CD4-positive, CD25-positive, alpha-beta regulatory T cell (primary cell): ENCODE data around the gene PHACTR1. TPM values are rescaled to one million over a fixed set of nuclear protein-coding genes. Genes with fewer than 3 reads are reported as not detected.

Experiments
- ATAC-seq, 2 donors: fragments of 150-1000 bp; cut with Tn5 transposase; one replicate each; pipeline ENCODE4 v1.10.0; 2021; ENCODE audit warnings: low read depth in 2 of 2, moderate number of reproducible peaks in 2 of 2, moderate library complexity in 1 of 2
- DNase-seq, 3 donors: peaks; one replicate each; pipeline versions ENCODE4 v3.0.0 to v3.0.0-alpha.2; 2012 to 2022; ENCODE audit warnings: mixed read lengths in 1 of 3
- H3K27ac ChIP-seq: one replicate; pipeline ENCODE4 v1.7.0; 2013; ENCODE audit warnings: mild to moderate bottlenecking, low read length; ENCODE audit not compliant: insufficient read depth, poor library complexity, severe bottlenecking
- H3K27me3 ChIP-seq: one replicate; pipeline ENCODE4 v1.7.0; 2013; ENCODE audit warnings: low read length; ENCODE audit not compliant: control insufficient read depth, insufficient read depth
- H3K36me3 ChIP-seq: one replicate; pipeline ENCODE4 v1.7.0; 2013; ENCODE audit warnings: mild to moderate bottlenecking, low read length, moderate library complexity; ENCODE audit not compliant: control insufficient read depth, insufficient read depth
- H3K4me1 ChIP-seq: 2 replicates; pipeline ENCODE4 v1.7.0; 2013; ENCODE audit warnings: mild to moderate bottlenecking, low read length; ENCODE audit not compliant: insufficient read depth, control insufficient read depth, poor library complexity, severe bottlenecking
- H3K4me3 ChIP-seq: one replicate; pipeline ENCODE4 v1.7.0; 2013; ENCODE audit warnings: low read depth, mild to moderate bottlenecking, low read length, moderate library complexity
- H3K9me3 ChIP-seq, 2 experiments: 1 replicate in 1 of 2; 2 replicates in 1 of 2; pipeline ENCODE4 v1.7.0; 2013; ENCODE audit warnings: low read length in 2 of 2, mild to moderate bottlenecking in 1 of 2, moderate library complexity in 1 of 2; ENCODE audit not compliant: control insufficient read depth in 2 of 2
- H3K27ac Mint-ChIP-seq, 3 donors: one replicate each; pipeline ENCODE4 v1.8.0; 2020 to 2022; ENCODE audit warnings: mild to moderate bottlenecking in 3 of 3, mixed read lengths in 3 of 3, moderate library complexity in 2 of 3
- H3K27me3 Mint-ChIP-seq: one replicate; pipeline ENCODE4 v1.8.0; 2022; ENCODE audit warnings: mild to moderate bottlenecking, mixed read lengths
- H3K36me3 Mint-ChIP-seq: one replicate; pipeline ENCODE4 v1.8.0; 2020; ENCODE audit warnings: mixed read lengths
- H3K4me1 Mint-ChIP-seq, 4 donors: one replicate each; pipeline ENCODE4 v1.8.0; 2020 to 2022; ENCODE audit warnings: mixed read lengths in 4 of 4, mild to moderate bottlenecking in 1 of 4
- H3K4me3 Mint-ChIP-seq, 4 donors: one replicate each; pipeline ENCODE4 v1.8.0; 2020 to 2022; ENCODE audit warnings: mild to moderate bottlenecking in 4 of 4, mixed read lengths in 4 of 4, moderate library complexity in 3 of 4
- H3K9me3 Mint-ChIP-seq, 7 donors: one replicate each; pipeline ENCODE4 v1.8.0; 2020 to 2022; ENCODE audit warnings: mixed read lengths in 7 of 7, mild to moderate bottlenecking in 3 of 7, moderate library complexity in 2 of 7
- polyA plus RNA-seq, 4 donors: library from polyadenylated mRNA; unstranded; fragments of 300-500 nt; fragmentation: Illumina TruSeq; gene quantifications; one replicate each; pipeline ENCODE4 v1.2.3, GENCODE V29; 2021
- total RNA-seq: library from RNA; stranded (reverse); gene quantifications from one replicate; pipeline ENCODE4 v1.2.3, GENCODE V29; 2022

The PHACTR1 gene
- total and polyA plus RNA-seq, 5 donors from 2014 or later, result 0.28 to 1.6 (median 0.38) TPM

GRCh38 chr6:13203145-13203544 lies 486.6 kb downstream of the PHACTR1 start:
- H3K27ac Mint-ChIP-seq, result no peak overlapping the region

GRCh38 chr6:13205106-13205505 lies 488.5 kb downstream of the PHACTR1 start:
- DNase-seq, result no peak
- Mint-ChIP-seq H3K36me3 (no peaks in the 10 kb centered on the region), H3K9me3 (no peaks in the 10 kb centered on the region), H3K4me1 (no peaks in the 10 kb centered on the region), H3K27ac (no peak overlapping the region), H3K27me3 (no peaks in the 10 kb centered on the region), H3K4me3 (no peak overlapping the region)
- H3K9me3 ChIP-seq, result no peaks in the 10 kb centered on the region
- H3K27me3 ChIP-seq, result no peaks in the 10 kb centered on the region
- H3K36me3 ChIP-seq, result no peaks in the 10 kb centered on the region
- no peaks in the 10 kb centered on the region for H3K4me1 ChIP-seq
- H3K4me3 ChIP-seq, result no peak overlapping the region
- no peak for ATAC-seq
- H3K27ac ChIP-seq, result no peak overlapping the region

More at GRCh38 chr6:13203145-13203544, 486.6 kb downstream of the PHACTR1 start:
- H3K4me1 ChIP-seq, result no peaks in the 10 kb centered on the region
- H3K9me3 ChIP-seq, result no peaks in the 10 kb centered on the region
- H3K4me1 Mint-ChIP-seq, result no peaks in the 10 kb centered on the region
- H3K27me3 ChIP-seq, result no peaks in the 10 kb centered on the region
- no peaks in the 10 kb centered on the region for H3K9me3 Mint-ChIP-seq
- ATAC-seq (no peak), DNase-seq (no peak)
- H3K4me3 Mint-ChIP-seq, result no peak overlapping the region
- H3K27ac ChIP-seq, result no peak overlapping the region
- H3K36me3 Mint-ChIP-seq, result no peaks in the 10 kb centered on the region
- no peak overlapping the region for H3K4me3 ChIP-seq
- H3K36me3 ChIP-seq, result no peaks in the 10 kb centered on the region
- H3K27me3 Mint-ChIP-seq, result no peaks in the 10 kb centered on the region

- Histone ChIP-seq H3K36me3 (no peaks in the 10 kb centered on the region), H3K4me3 (no peak overlapping the region), H3K4me1 (no peaks in the 10 kb centered on the region), H3K27me3 (peaks cover 4% of the 10 kb centered on the region), H3K27ac (no peak overlapping the region), H3K9me3 (no peaks in the 10 kb centered on the region)
- Mint-ChIP-seq H3K27me3 (peaks cover 16% of the 10 kb centered on the region), H3K4me1 (no peaks in the 10 kb centered on the region), H3K36me3 (no peaks in the 10 kb centered on the region), H3K9me3 (peaks cover 0 to 2% (median 0%) of the 10 kb centered on the region in 7 donors), H3K4me3 (no peak overlapping the region), H3K27ac (peak overlapping the region in 1 of 3 donors; percentile 66)
- no peak for ATAC-seq
- no peak for DNase-seq
Observed at GRCh38 chr6:13212096-13212495, 495.5 kb downstream of the PHACTR1 start.

GRCh38 chr6:13212538-13212937 lies 496.0 kb downstream of the PHACTR1 start:
- ATAC-seq (no peak), DNase-seq (no peak)
- Histone ChIP-seq H3K27me3 (peaks cover 6% of the 10 kb centered on the region), H3K27ac (no peak overlapping the region), H3K4me1 (no peaks in the 10 kb centered on the region), H3K9me3 (no peaks in the 10 kb centered on the region), H3K4me3 (no peak overlapping the region), H3K36me3 (no peaks in the 10 kb centered on the region)
- no peaks in the 10 kb centered on the region for H3K36me3 Mint-ChIP-seq
- peaks cover 0 to 2% (median 0%) of the 10 kb centered on the region in 7 donors for H3K9me3 Mint-ChIP-seq
- peaks cover 16% of the 10 kb centered on the region for H3K27me3 Mint-ChIP-seq
- H3K4me1 Mint-ChIP-seq, result no peaks in the 10 kb centered on the region
- H3K27ac Mint-ChIP-seq, result peak overlapping the region in 1 of 3 donors; percentile 66
- no peak overlapping the region for H3K4me3 Mint-ChIP-seq

GRCh38 chr6:13215390-13215789 lies 498.8 kb downstream of the PHACTR1 start:
- no peaks in the 10 kb centered on the region for H3K36me3 ChIP-seq
- no peak for DNase-seq
- Mint-ChIP-seq H3K4me1 (no peaks in the 10 kb centered on the region), H3K27ac (no peak overlapping the region), H3K4me3 (no peak overlapping the region), H3K36me3 (no peaks in the 10 kb centered on the region), H3K9me3 (peaks cover 0 to 2% (median 0%) of the 10 kb centered on the region in 7 donors), H3K27me3 (peaks cover 16% of the 10 kb centered on the region)
- ATAC-seq, result no peak
- H3K4me1 ChIP-seq, result no peaks in the 10 kb centered on the region
- H3K9me3 ChIP-seq, result no peaks in the 10 kb centered on the region
- H3K4me3 ChIP-seq, result no peak overlapping the region
- peaks cover 7% of the 10 kb centered on the region for H3K27me3 ChIP-seq
- no peak overlapping the region for H3K27ac ChIP-seq

GRCh38 chr6:13216236-13217014 lies 499.9 kb downstream of the PHACTR1 start:
- no peaks in the 10 kb centered on the region for H3K4me1 Mint-ChIP-seq
- H3K27me3 ChIP-seq, result peaks cover 7% of the 10 kb centered on the region
- no peak for DNase-seq
- ATAC-seq, result no peak
- H3K9me3 ChIP-seq, result no peaks in the 10 kb centered on the region
- no peak overlapping the region for H3K27ac Mint-ChIP-seq
- no peak overlapping the region for H3K4me3 Mint-ChIP-seq
- no peak overlapping the region for H3K27ac ChIP-seq
- no peaks in the 10 kb centered on the region for H3K36me3 Mint-ChIP-seq
- H3K27me3 Mint-ChIP-seq, result peaks cover 16% of the 10 kb centered on the region
- H3K9me3 Mint-ChIP-seq, result peaks cover 0 to 4% (median 0%) of the 10 kb centered on the region in 7 donors
- no peaks in the 10 kb centered on the region for H3K36me3 ChIP-seq
- H3K4me1 ChIP-seq, result no peaks in the 10 kb centered on the region
- no peak overlapping the region for H3K4me3 ChIP-seq

- H3K36me3 Mint-ChIP-seq, result no peaks in the 10 kb centered on the region
- no peak overlapping the region for H3K27ac Mint-ChIP-seq
- peaks cover 0 to 4% (median 0%) of the 10 kb centered on the region in 7 donors for H3K9me3 Mint-ChIP-seq
- H3K4me1 ChIP-seq, result no peaks in the 10 kb centered on the region
- DNase-seq (no peak), ATAC-seq (no peak)
- H3K4me1 Mint-ChIP-seq, result no peaks in the 10 kb centered on the region
- no peak overlapping the region for H3K4me3 Mint-ChIP-seq
- no peak overlapping the region for H3K4me3 ChIP-seq
- no peaks in the 10 kb centered on the region for H3K36me3 ChIP-seq
- no peaks in the 10 kb centered on the region for H3K9me3 ChIP-seq
- peaks cover 16% of the 10 kb centered on the region for H3K27me3 Mint-ChIP-seq
- peaks cover 7% of the 10 kb centered on the region for H3K27me3 ChIP-seq
- no peak overlapping the region for H3K27ac ChIP-seq
Observed at GRCh38 chr6:13217206-13217905, 500.8 kb downstream of the PHACTR1 start.
